Fibroblast of gingiva (primary cell): ENCODE data around the gene PEDS1.
A peak's percentile ranks its signal among the peaks of the same experiment; 100 is the strongest.
"Not testable (repeated sequence)": the region's sequence is repeated elsewhere in the genome, so short reads cannot be mapped to it uniquely, and the experiment has no call there.

Experiments used
- DNase-seq: peaks from one replicate; pipeline ENCODE4 v3.0.0-alpha.2; 2011; ENCODE audit warnings: low read depth

PEDS1 gene

GRCh38 chr20:50190251-50191064, 36.9 kb upstream of the PEDS1 start, which contains the start of gene CEBPB:
Gene CEBPB, plus strand, starts transcription at chr20:50190830. Its CDS starts 204 bp downstream, at chr20:50191034.
- peak; percentile 98 for DNase-seq

GRCh38 chr20:50189681-50190250, 36.2 kb upstream of the PEDS1 start:
- DNase-seq = no peak

GRCh38 chr20:50188879-50189680, 35.6 kb upstream of the PEDS1 start:
- no peak for DNase-seq

- DNase-seq = no peak
Observed at GRCh38 chr20:50188287-50188688, 34.8 kb upstream of the PEDS1 start.

GRCh38 chr20:50187403-50188051, 34.0 kb upstream of the PEDS1 start:
- no peak for DNase-seq

- DNase-seq = no peak
Observed at GRCh38 chr20:50186987-50187402, 33.5 kb upstream of the PEDS1 start.

DNA sequence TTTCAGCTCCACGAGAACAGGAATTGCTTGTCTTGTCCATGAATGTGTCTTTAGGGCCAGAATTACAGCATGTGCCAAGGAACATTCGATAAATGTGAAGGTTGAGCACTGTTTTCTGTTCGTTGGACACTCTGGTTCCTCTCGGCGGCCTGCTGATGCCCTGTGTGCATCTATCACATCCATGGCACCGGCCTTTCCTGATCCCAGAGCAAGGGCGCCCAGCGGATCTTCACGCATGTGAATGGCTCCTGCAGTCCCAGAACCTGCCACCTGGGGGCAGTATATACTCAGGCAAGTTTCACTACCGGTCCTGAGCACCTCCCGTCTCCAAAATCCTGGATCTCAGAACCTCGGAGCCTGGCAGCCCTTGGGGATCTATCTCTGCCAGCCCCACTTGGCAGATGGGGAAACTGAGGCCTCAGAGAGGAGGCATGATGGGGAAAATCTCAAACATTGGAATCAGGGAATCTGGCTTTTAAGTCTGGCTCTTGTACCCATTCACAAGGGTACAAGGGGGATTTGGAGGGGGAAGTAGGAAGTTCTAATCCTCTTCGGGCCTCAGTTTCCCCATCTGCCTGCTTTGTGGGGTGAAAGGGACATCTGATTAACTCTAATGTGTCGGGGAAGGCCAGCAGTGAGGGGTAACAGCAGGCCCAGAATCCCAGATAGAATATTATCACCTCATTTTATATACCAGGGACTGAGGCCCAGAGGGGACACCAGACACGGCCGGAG, 32.8 kb upstream of the PEDS1 start:
- peak; percentile 67 for DNase-seq

- no peak for DNase-seq
Observed at GRCh38 chr20:50185426-50185825, 31.9 kb upstream of the PEDS1 start.

DNA sequence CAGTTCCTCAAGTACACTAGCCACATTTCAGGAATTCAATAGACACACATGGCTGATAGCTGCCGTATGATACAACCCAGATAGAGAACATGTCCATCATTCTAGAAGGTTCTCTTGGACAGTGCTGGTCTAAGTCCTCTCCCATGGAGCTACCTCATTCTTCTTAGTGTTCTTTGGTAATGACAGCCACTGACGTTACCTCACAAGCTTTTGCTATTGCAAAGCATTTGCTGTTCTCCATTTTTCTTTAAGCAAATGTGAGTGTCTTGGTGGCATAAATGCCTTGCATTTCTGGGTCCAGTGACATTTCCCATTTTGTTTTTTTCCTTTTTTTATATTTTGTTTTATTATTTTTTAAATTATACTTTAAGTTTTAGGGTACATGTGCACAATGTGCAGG, 28.8 kb upstream of the PEDS1 start:
- DNase-seq = no peak

DNA sequence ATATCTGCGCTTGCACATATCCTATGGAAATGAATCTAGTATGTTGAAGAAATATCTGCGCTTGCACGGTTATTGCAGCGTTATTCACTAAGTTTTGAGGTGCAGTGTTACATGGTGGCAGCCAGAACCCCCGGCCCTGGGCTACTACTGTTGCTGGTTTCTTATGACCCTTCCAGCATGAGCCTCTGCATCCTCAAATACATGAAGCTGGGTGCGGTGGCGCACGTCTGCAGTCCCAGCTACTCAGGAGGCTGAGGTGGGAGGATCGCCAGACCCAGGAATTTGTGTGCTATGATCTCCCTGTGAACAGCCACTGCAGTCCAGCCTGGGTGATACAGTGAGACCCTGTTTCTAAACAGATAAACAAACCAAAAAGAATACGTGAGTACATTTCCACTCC, 27.8 kb upstream of the PEDS1 start:
- DNase-seq = no peak

DNA sequence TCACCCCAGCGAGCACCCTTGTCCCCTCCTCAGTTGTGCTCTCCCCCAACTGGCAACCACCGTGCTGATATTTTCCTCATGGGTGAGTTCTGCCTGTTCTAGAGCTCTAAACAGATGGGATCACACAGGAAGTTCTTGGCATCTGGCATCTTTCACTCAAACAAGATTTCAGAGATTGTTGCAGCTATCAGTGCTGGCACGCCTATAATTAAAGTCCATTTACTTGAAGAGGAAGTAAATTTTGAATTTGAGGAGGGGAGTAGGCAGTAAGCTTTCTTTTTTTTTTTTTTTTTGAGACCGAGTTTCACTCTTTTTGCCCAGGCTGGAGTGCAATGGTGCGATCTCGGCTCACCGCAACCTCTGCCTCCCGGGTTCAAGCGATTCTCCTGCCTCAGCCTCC, 25.1 kb upstream of the PEDS1 start:
- DNase-seq = not testable (repeated sequence)

DNA sequence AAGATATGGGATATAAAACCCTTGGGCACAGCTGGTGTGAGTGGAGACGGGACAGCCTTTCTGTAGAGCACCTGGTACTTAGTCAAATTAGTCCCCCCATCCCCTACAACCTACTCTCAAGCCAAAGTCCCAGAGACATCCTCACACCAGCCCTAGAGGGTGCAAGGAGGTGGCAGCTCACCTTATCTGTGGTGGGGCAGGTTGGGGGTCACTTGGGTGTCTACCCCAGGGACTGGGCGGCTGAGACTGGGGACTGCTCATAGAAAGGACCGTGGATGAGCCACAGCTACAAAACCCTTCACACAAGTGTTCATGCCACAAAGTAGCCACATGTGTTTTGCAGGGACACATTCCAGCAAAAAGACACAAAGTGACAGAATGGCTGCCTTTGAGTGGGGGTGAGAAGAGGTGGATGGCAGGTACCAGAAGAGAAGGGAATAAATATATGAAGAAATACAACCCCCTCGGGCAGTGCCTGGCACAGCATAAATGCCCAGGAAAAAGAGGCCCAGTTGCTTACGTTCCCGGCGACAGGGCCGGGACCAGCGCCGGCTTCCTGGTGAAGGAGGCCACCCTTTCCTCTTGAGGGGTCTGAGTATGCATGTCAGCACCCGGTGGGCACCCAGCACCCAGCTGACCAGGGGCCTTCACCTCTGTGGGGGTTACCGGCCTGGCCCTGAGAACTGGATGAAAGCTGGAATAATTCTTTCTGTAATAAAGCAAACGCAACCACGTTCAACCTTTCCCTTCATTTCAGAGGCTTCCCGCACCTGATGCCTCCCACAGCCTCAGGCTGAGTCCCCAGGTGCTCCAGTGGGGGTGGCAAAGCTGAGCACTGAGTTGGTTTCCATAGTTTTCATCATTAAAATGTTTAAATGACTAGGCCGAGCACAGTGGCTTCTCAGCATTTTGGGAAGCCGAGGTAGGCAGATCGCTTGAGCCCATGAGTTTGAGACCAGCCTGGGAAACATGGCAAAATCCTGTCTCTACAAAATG, 22.7 kb upstream of the PEDS1 start:
- DNase-seq = no peak

GRCh38 chr20:50174456-50174855, 20.9 kb upstream of the PEDS1 start:
- DNase-seq = no peak

GRCh38 chr20:50172347-50173013, 19.0 kb upstream of the PEDS1 start:
- DNase-seq = peak; percentile 79

DNA sequence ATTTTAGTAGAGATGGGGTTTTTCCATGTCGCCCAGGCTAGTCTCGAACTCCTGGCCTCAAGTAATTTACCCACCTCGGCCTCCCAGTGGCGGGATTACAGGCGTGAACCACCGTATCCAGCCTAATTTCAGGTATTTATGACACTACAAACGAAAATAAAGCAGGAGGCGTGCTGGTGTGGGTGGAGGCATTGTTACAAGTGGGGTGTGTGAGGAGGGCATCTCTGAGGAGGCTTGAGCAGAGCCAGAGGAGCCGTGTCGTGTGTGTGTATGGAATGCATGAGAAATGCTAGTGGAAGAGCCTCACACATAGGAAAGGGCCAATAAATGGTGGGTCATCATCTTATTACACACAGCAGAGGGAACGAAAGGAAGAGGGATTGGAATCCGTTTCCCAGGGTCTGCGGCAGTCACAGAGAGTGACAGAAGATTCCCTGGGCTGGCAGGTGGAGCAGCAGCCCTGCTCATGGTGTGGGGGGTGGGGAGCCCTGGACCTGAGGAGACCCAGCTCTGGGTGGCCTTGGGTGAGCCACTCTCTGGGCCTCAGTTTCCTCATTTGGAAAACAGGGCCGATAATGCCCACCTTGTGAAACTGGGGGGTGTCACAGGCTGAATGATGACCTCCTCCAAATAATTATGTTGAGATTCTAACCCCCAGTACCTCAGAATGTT, 17.2 kb upstream of the PEDS1 start:
- no peak for DNase-seq

- peak; percentile 60 for DNase-seq
Observed at GRCh38 chr20:50169329-50169823, 15.9 kb upstream of the PEDS1 start.

GRCh38 chr20:50165684-50166554, 12.4 kb upstream of the PEDS1 start:
- DNase-seq = peak; percentile 100
